CD4-positive, alpha-beta T cell treated with Interleukin-1 beta for 1 hour (primary cell): ENCODE results near the gene BLM.
"Not testable (repeated sequence)": the region's sequence is repeated elsewhere in the genome, so short reads cannot be mapped to it uniquely, and the experiment has no call there.

Experiments used
- DNase-seq, 2 donors: peaks; one replicate each; pipeline ENCODE4 v3.0.0-alpha.2; 2020 to 2022

The BLM gene

DNA sequence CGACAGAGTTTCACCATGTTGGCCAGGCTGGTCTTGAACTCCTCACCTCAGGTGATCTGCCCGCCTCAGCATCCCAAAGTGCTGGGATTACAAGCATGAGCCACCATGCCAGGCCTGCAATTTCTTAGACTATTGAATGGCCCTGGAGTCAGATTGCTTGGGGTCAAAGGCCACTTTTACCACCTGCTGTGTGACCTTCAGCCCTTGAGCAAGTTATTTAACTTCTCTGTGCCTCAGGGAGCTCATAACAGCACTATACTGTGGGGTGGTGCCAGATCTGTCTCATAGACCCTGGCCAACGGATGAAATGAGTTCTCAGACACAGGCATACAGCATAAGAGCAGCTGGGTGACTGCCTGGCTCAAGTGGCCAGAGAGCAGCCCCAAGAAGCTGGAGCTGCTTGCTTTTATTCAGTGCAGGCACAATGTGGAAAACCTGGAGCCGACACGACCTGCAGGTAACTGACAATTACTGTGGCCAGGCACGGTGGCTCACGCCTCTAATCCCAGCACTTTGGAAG, 106.4 kb downstream of the BLM start:
- DNase-seq: no peak

GRCh38 chr15:90825115-90825899, 108.2 kb downstream of the BLM start:
- not testable (repeated sequence) for DNase-seq

DNA sequence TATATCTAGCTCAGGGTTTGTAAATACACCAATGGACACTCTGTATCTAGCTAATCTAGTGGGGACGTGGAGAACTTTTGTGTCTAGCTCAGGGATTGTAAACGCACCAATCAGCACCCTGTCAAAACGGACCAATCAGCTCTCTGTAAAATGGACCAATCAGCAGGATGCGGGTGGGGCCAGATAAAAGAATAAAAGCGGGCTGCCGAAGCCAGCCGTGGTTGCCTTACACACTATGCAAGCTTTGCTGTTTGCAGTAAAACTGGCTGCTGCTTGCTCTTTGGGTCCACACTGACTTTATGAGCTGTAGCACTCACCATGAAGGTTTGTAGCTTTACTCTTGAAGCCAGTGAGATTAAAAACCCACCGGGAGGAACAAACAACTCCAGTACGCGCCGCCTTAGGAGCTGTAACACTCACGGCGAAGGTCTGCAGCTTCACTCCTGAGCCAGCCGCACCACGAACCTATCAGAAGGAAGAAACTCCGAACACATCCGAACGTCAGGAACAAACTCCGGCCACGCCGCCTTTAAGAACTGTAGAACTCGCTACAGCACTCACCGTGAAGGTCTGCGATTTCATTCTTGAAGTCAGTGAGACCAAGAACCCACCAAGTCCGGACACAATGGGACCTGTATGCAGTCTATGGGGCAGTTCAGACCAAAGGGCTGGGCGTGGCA, 109.2 kb downstream of the BLM start:
- not testable (repeated sequence) for DNase-seq

DNA sequence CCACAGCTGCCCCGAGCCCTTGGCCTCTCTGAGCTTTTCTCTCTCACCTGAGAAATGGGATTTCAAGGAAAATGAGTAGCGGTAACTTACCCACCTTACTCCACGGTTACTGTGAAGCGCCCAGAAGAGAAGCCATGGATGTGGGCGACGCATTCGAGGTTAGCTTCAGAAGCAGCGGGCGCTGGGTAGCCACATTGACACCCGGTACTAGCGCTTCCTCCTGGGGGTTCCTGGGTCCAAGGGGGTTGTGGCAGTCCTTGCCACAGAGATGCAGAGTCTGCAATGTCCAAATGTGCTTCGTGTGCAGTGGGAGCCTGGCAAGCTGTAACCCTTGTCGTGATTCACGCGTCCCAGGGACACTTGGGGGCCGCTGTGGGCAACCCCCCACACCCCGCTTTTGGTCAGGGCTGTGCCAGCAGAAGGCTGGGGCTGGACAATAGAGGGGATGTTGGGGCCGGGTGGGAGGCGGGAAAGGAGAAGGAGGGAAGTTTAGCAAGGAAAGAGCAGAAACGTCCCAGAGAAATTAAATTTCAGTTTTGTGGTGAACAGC, 109.8 kb downstream of the BLM start:
- DNase-seq: no peak

DNA sequence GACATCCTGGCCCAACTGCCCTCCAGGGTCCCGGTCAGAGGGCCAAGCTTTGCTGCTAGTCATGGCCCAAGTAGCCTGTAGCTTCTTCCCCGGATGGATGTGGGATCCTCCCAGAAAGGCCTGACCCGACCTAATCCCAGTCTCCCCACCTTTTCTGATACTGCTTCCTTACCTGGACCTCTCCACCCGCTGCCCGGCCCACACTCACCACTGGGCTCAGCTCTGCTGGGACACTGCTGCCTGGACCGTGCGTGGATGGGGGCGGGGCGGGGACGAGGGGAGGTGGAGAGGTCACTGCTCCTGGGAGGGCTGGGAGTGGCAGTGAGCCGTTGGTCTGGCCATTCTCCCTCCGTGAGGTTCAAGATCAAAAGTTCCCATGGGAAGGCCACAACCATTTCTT, 111.0 kb downstream of the BLM start:
- DNase-seq: no peak

- DNase-seq: no peak
These were observed 112.0 kb downstream of the BLM start for GRCh38 chr15:90829126-90829525.

GRCh38 chr15:90829942-90830440, 112.8 kb downstream of the BLM start:
- peak in 1 of 2 donors; percentile 55 for DNase-seq

- no peak for DNase-seq
These were observed 117.5 kb downstream of the BLM start for GRCh38 chr15:90834626-90835025.

- no peak for DNase-seq
These were observed 119.2 kb downstream of the BLM start for GRCh38 chr15:90836296-90836871.

DNA sequence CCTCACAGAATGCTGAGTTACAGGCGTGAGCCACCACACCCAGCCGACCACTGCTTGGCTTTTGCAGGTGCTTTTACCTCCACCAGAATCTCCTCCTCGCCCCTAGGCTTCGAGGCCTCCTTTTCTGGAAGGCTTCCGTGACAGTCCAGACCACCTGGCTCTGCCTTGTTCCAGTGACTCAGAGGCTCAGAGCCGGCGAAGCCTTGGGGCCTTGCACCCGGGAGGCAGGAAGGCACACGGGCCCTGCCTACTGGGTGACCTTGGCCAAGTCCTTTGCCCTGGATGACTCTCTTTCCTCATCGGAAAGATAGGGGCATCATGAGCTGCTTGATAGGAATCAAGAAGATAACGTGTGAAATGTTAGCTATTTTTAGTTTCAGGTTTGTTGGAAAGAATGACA, 119.9 kb downstream of the BLM start:
- no peak for DNase-seq

DNA sequence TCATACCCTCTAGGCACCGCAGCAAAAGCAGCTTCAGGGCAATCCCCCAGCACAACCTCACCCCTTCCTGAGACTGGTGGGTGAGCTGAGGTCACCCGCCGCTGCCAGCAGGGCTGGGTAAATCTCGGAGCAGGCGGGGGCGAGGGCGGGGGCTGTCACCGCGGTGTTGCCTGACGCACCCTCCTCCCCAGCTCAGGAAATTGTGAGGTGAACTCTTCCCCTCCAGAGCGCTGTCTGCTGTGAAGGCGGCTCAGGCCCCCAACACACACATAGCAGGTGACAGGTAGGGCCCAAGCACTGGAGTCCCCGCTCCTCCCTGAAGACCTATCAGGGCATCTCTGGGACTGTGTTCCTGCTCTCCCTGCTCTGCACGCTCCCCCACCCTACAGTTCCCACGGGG, 121.0 kb downstream of the BLM start:
- DNase-seq: peak; percentile 82 to 88

DNA sequence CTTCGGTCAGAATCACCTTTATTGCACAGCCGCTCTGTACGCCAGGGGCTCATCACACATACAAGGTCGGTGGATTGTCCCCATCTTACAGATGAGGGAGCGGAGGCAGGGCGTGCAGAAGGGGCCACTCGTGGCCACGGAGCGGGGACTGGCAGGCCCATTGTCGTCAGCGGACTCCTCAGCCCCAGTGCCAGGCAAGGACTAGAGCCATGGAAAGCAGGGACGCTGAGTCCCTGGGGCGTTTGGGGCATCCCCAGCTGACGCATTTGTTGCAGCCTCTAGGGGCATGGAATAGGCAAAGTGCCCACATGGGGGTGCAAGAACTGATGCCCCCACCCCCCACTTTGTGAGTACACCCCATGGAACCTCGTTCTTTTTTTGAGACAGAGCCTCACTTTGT, 121.4 kb downstream of the BLM start:
- no peak for DNase-seq

DNA sequence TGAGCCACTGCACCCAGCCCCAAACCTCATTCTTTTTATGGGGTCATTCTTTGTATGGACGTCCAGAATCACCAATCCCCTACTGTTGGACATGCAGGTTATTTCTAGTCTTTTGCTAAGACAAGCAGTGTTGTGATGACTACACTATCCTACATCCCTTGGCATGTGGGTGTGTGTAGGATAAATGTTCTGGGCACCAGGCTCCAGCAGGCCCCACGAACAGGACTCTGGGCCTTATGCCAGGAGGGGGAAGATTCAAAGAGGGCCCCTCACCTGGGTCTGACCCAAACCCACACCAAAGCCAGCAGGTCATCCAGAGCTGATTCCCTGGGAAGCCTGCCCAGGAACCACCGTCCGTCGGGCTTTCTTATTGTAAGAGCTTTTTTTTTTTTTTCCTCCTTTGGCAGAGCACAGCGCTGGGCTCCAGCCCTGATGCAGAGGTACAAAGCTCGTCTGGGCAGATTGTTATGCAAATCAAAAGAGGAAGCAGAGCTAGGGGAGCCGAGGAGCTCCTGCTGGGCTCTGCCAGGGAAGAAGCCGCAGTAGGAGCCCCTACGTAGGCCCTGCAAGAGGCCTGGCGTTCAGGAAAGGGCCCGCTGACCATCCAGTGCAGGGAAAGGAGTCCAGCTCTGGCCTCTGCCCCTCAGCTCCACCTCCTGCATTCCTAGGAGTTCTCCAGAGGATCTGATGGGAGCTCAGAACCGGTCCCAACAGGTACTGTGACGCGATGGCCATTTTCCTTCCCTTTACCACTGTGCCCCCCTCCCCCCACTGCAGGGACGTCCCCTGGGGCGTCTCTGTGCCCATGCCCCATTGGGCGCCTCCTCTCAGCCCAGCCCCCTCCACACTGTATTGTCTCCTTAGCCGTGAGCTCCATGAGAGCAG, 122.3 kb downstream of the BLM start:
- DNase-seq: peak in 1 of 2 donors; percentile 52

DNA sequence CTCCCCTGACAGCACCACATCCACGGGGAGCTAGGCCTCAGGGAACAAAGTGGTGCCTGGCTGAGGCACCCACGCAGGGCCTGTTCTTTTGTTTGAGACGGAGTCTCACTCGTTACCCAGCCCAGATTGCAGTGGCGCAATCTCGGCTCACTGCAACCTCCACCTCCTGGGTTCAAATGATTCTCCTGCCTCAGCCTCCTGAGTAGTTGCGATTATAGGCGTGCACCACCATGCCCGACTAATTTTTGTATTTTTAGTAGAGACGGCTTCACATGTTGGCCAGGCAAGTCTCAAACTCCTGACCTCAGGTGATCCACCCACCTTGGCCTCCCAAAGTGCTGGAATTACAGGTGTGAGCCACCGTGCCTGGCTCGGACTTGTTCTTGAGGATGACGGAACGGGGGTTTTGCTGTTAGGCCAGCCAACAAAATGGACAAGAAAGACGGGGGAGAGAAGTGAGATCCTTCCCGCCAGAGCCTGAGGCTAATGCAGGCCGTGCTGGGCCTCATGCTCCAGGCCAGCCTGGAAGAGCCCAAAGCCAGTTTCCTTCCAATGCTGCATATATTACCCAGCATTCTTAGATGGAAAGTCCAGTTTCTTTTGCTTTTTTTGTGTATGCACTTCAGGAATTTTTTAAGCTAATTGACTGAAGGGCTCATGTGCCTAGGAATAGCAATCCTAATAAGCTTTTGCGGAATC, 123.2 kb downstream of the BLM start:
- no peak for DNase-seq

- no peak for DNase-seq
These were observed 123.8 kb downstream of the BLM start for GRCh38 chr15:90840954-90841353.

GRCh38 chr15:90844696-90845095, 127.5 kb downstream of the BLM start:
- DNase-seq: no peak

DNA sequence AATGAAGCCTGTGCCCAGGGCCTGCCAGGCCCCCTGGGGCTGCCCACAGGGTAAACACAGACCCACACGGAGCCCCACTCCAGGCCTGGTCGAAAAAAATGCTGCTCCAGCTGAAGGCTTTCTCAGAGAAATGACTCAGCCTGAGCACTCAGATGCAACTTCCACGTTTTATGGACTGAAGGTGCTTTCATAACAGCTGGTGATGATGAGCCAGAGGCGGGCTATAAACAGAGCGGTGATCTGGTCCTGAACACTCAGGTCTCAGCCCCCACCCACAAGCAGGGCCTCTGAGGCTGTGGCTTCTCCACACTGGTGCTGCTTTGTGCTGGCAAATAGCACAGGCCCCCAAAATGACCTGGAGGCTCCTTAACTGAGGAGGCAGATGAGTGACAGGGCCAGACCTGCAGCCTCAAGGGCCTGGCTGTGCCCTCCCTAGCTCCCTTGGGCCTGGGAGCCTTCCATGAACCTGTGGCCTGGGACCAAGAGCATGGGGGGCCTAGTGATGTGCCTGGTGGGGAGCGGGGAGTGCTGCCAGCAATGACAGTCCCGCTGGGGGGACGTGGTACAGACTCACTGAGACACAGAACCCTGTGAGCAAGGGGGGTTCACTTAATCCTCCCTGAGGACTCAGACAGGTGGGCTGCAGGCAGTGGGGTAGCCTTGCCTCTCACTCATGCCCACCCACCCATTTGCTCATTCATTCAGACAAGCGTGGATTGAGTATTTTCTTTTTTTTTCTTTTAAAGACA, 128.2 kb downstream of the BLM start:
- peak in 1 of 2 donors; percentile 64 for DNase-seq

DNA sequence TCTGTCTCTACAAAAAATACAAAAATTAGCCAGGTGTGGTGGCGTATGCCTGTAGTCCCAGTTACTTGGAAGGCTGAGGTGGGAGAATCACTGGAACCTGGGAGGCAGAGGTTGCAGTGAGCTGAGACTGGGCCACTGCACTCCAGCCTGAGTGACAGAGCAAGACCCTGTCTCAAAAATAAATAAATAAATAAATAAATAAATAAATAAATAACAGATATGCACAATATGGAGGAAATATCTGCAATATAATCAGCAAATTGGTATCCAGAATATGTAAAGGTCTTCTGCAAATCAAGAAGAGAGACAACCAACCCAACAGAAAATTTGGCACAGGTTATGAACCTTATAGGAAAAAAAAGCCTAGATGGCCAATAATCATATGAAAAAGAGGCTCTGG, 132.3 kb downstream of the BLM start:
- not testable (repeated sequence) for DNase-seq

- DNase-seq: peak; percentile 42 to 49
These were observed 134.0 kb downstream of the BLM start for GRCh38 chr15:90851114-90851513.

GRCh38 chr15:90851940-90852339, 134.8 kb downstream of the BLM start:
- DNase-seq: no peak

GRCh38 chr15:90855139-90855538, 138.0 kb downstream of the BLM start:
- no peak for DNase-seq
